Gastrocnemius medialis (tissue), 4 donors: ENCODE data around the gene FBXO9. TPM values are rescaled to one million over a fixed set of nuclear protein-coding genes. Genes with fewer than 3 reads are reported as not detected.

Source experiments
- ATAC-seq, 2 donors: fragments of 150-250 bp; one replicate each; pipeline ENCODE4 v1.9.1; 2016
- DNase-seq, 2 donors: peaks; one replicate each; pipeline ENCODE4 v3.0.0-alpha.2; 2019
- H3K27ac ChIP-seq, 4 donors: fragments of 200-600 bp; sonication (generic); 1 replicate in 1 of 4; 2 replicates in 3 of 4; pipeline ENCODE4 v1.5.1; 2016 to 2018; ENCODE audit warnings: mild to moderate bottlenecking in 2 of 4, moderate library complexity in 1 of 4
- H3K27me3 ChIP-seq, 3 donors: fragments of 200-600 bp; sonication (generic) in 2 of 3; 1 replicate in 1 of 3; 2 replicates in 2 of 3; pipeline versions ENCODE4 v1.5.1 to v1.6.0; 2016 to 2019; ENCODE audit warnings: mild to moderate bottlenecking in 1 of 3, moderate library complexity in 1 of 3
- H3K36me3 ChIP-seq, 2 donors: fragments of 200-600 bp; sonication (generic) in 1 of 2; one replicate each; pipeline ENCODE4 v1.5.1; 2017 to 2018
- H3K4me1 ChIP-seq, 2 donors: fragments of 200-600 bp; sonication (generic) in 1 of 2; one replicate each; pipeline ENCODE4 v1.5.1; 2016 to 2017; ENCODE audit warnings: mild to moderate bottlenecking in 2 of 2
- H3K4me3 ChIP-seq, 4 donors: fragments of 200-600 bp; sonication (generic) in 3 of 4; 1 replicate in 1 of 4; 2 replicates in 3 of 4; pipeline ENCODE4 v1.5.1; 2016 to 2019; ENCODE audit warnings: mild to moderate bottlenecking in 2 of 4
- H3K9me3 ChIP-seq, 3 donors: fragments of 200-600 bp; sonication (generic) in 2 of 3; 1 replicate in 1 of 3; 2 replicates in 2 of 3; pipeline ENCODE4 v1.5.1; 2016 to 2019
- POLR2A ChIP-seq, 2 donors: fragments of 450-650 bp; IDR thresholded peaks; one replicate each; pipeline ENCODE4 v1.6.1; 2017; ENCODE audit warnings: antibody characterized with exemption in 2 of 2, mild to moderate bottlenecking in 2 of 2, moderate library complexity in 2 of 2
- in situ Hi-C, 4 donors: fragments of 200-750 bp; cut with MboI; loops; one replicate each; pipeline versions ENCODE4 v1.15.0 to v1.8.0; 2017; ENCODE audit warnings: low sequenced_read_pairs in 4 of 4
- intact Hi-C: fragments of 100-400 bp; cut with DNase I; formaldehyde crosslinking; loops from one replicate; pipeline ENCODE4 v1.15.1; 2023; ENCODE audit warnings: low total_unique reads
- total RNA-seq, 4 donors: library from RNA; depleted of rRNA; stranded (reverse); fragments of >200 nt; gene quantifications; one replicate each; pipeline versions ENCODE4 v1.1.0 to v1.2.3, GENCODE V29; 2016
- TF ChIP-seq, protein P1 (sequence below), 5 experiments: fragments of 450-650 bp in 3 of 5; fragments of 200-600 bp in 2 of 5; sonication (generic) in 2 of 5; IDR thresholded peaks in 4 of 5; conservative IDR thresholded peaks in 1 of 5; 1 replicate in 4 of 5; 2 replicates in 1 of 5; pipeline ENCODE4 v1.5.1; 2016 to 2019; ENCODE audit warnings: antibody characterized with exemption in 5 of 5, mild to moderate bottlenecking in 3 of 5, moderate library complexity in 3 of 5

FBXO9 gene
- total RNA-seq, 4 donors from 2014 or later: 16.6 to 20.2 (median 19.6) TPM

DNA sequence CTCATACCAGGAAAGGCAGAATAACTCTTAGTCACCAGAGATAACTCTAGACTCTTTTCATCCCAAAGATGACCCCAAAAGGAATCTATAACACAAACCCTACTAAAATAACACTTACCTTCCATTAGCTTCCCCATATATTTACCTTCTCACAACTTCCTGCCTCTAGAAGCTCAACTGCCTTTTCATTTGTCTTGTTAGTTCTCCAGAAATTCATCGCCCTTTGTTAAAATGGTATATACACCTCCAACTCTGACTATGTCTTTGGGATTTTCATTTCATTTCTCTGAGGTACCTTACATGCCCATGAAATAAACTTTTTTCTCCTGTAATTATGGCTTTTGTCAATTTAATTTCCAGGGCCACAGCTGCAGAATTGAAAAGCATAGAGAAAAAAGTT is 49.9 kb downstream of the FBXO9 start:
- H3K36me3 ChIP-seq: no peaks in the 10 kb centered on the region
- no peak overlapping the region for H3K4me3 ChIP-seq
- ATAC-seq (no peak), DNase-seq (no peak)
- H3K27ac ChIP-seq: no peak overlapping the region
- in situ Hi-C loops (no loop called here), intact Hi-C loops (no loop called here)
- no peaks in the 10 kb centered on the region for H3K4me1 ChIP-seq
- TF ChIP-seq, protein P1, sequence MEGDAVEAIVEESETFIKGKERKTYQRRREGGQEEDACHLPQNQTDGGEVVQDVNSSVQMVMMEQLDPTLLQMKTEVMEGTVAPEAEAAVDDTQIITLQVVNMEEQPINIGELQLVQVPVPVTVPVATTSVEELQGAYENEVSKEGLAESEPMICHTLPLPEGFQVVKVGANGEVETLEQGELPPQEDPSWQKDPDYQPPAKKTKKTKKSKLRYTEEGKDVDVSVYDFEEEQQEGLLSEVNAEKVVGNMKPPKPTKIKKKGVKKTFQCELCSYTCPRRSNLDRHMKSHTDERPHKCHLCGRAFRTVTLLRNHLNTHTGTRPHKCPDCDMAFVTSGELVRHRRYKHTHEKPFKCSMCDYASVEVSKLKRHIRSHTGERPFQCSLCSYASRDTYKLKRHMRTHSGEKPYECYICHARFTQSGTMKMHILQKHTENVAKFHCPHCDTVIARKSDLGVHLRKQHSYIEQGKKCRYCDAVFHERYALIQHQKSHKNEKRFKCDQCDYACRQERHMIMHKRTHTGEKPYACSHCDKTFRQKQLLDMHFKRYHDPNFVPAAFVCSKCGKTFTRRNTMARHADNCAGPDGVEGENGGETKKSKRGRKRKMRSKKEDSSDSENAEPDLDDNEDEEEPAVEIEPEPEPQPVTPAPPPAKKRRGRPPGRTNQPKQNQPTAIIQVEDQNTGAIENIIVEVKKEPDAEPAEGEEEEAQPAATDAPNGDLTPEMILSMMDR (IDR thresholded peaks at IDR 0.05 in 4 of 5, conservative IDR thresholded peaks at IDR 0.05 in 1 of 5): no peak
- TF ChIP-seq POLR2A (IDR thresholded peaks at IDR 0.05): no peak
- no peaks in the 10 kb centered on the region for H3K9me3 ChIP-seq
- no peaks in the 10 kb centered on the region for H3K27me3 ChIP-seq

DNA sequence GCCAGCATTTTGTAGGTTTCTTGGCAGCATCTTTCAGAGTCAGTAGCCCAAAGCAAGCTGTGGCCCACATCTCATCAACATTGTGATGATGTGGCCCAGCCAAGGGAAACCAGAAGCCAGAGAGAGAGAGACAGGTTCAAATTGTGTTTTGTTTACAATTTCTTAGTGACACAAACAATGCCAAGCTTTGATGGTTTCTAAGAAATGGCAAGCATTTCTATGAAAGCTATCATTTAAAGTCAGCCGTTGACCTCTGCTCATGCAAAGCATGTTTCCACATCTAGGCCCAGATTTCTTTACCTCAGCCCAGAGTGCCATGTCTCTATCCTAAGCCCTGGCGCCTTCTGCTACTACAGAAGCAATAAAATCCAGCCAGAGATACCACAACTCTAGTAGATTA is 50.5 kb downstream of the FBXO9 start:
- no peaks in the 10 kb centered on the region for H3K36me3 ChIP-seq
- in situ Hi-C loops: no loop called here
- H3K9me3 ChIP-seq: no peaks in the 10 kb centered on the region
- no peaks in the 10 kb centered on the region for H3K27me3 ChIP-seq
- ATAC-seq (no peak), DNase-seq (no peak)
- TF ChIP-seq, protein P1 (IDR thresholded peaks at IDR 0.05 in 4 of 5, conservative IDR thresholded peaks at IDR 0.05 in 1 of 5): no peak
- no peak for TF ChIP-seq POLR2A (IDR thresholded peaks at IDR 0.05)
- intact Hi-C loops: no loop called here
- H3K4me3 ChIP-seq: no peak overlapping the region
- no peak overlapping the region for H3K27ac ChIP-seq
- no peaks in the 10 kb centered on the region for H3K4me1 ChIP-seq

DNA sequence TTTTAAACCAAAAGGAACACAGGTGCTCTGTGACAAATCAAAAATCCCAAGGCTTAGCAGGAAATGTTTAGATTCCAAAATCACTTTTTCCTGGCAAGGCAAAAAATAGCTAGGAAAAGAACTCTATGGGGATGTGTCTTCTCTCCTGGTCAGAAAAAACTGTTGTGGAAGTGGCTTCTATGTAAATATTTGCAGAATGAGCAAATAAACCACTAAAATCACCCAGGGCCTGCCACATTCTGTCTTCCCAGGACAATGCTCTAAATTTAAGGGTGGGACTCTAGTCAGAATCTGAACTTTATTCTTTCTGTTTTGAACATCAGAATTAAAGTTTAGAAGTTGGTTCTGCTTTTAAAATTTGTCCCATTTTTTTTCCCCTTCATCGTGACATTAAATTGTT is 54.1 kb downstream of the FBXO9 start:
- Histone ChIP-seq H3K4me1 (no peaks in the 10 kb centered on the region), H3K27me3 (no peaks in the 10 kb centered on the region), H3K27ac (peak overlapping the region in 1 of 4 donors; percentile 14), H3K4me3 (no peak overlapping the region), H3K36me3 (no peaks in the 10 kb centered on the region), H3K9me3 (no peaks in the 10 kb centered on the region)
- ATAC-seq (no peak), DNase-seq (no peak)
- intact Hi-C loops: no loop called here
- TF ChIP-seq, protein P1 (IDR thresholded peaks at IDR 0.05 in 4 of 5, conservative IDR thresholded peaks at IDR 0.05 in 1 of 5): no peak
- TF ChIP-seq POLR2A (IDR thresholded peaks at IDR 0.05): no peak
- in situ Hi-C loops: no loop called here

DNA sequence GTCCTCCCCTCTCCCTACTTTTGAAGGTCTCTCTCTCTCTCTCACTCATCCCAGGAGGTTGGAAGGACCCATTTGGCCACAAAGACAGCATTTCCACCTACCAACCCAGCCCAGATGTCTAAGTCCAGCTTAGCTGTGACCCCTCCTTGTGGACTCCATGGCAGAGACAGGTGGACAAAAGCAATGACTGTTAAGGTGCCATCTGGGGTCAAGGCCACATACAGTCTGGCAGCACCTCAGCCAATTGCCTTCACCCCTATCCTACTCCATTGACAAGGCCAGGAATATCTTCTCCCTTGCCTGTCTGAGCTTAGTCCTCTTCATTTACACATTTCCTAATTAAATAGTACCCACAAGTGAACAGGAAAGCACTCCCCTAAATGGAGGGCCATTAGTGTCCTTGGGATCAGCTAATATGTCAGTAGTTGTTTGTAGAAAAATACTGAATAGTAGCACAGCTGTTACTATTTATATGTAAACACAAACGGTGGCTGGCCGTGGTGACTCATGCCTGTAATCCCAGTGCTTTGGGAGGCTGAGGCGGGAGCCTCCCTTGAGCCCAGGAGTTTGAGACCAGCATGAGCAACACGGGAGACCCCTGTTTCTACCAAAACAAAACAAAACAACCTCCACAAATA is 54.7 kb downstream of the FBXO9 start:
- intact Hi-C loops: no loop called here
- in situ Hi-C loops: no loop called here
- no peaks in the 10 kb centered on the region for H3K36me3 ChIP-seq
- H3K4me1 ChIP-seq: no peaks in the 10 kb centered on the region
- no peaks in the 10 kb centered on the region for H3K9me3 ChIP-seq
- H3K27me3 ChIP-seq: no peaks in the 10 kb centered on the region
- DNase-seq: no peak
- no peak overlapping the region for H3K4me3 ChIP-seq
- peak; percentile 18 to 30 for ATAC-seq
- TF ChIP-seq POLR2A (IDR thresholded peaks at IDR 0.05): no peak
- TF ChIP-seq, protein P1 (IDR thresholded peaks at IDR 0.05 in 4 of 5, conservative IDR thresholded peaks at IDR 0.05 in 1 of 5): no peak
- H3K27ac ChIP-seq: peak overlapping the region in 2 of 4 donors; percentile 14 to 26
